Measurements from ENCODE around the gene CCDC50.

Gene CCDC50

DNA sequence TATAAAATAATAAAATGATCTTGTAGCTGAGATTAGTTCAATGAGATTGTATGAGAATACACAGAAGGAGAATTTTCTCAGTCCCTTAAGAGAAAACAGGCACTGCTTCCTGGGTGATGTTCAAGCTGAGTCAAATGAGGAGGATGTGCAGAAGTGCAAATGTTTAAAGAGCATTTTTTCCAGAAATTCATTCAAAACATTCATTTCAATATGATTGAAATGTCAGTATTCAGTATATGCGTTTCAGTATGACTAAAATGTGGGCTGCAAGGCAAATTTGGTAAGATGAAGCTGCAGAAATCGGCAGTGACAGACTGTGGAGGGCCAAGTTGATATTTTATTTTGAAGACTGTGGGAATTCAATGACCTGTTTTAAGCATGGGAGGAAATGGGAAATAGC, 112.5 kb downstream of the CCDC50 start:
- H4K20me1 ChIP-seq (ENCODE audit: insufficient read depth, low read length, poor library complexity, severe bottlenecking), result no peaks in the 10 kb centered on the region
- no peaks in the 10 kb centered on the region for H3K9me2 ChIP-seq (replicated peaks; ENCODE audit: low read depth, low read length)
- no peaks in the 10 kb centered on the region for H3K79me2 ChIP-seq (ENCODE audit: insufficient read depth, low read length)
- H3F3A ChIP-seq (ENCODE audit: low read depth), result no peaks in the 10 kb centered on the region
- no peak overlapping the region for H2AFZ ChIP-seq (ENCODE audit: low read length)
- H3K4me2 ChIP-seq (ENCODE audit: low read depth, low read length, poor library complexity, severe bottlenecking), result no peak overlapping the region
- no peaks in the 10 kb centered on the region for H3K9me3 ChIP-seq (ENCODE audit: insufficient read depth, low read depth, low read length)
- no peaks in the 10 kb centered on the region for H3K36me3 ChIP-seq (ENCODE audit: insufficient read depth, low read length)
- H3K9ac ChIP-seq (ENCODE audit: low read depth, low read length, poor library complexity, severe bottlenecking), result no peak overlapping the region
- TF ChIP-seq EZH2phosphoT487 (IDR thresholded peaks at IDR 0.05; ENCODE audit: borderline replicate concordance) (no peak), CTCF (conservative IDR thresholded peaks at IDR 0.05; ENCODE audit: low read length) (no peak)
- H3K27me3 ChIP-seq (ENCODE audit: insufficient read depth, low read length, poor library complexity, severe bottlenecking), result no peaks in the 10 kb centered on the region
- H3K4me1 ChIP-seq (ENCODE audit: insufficient read depth, low read length, poor library complexity, severe bottlenecking), result no peaks in the 10 kb centered on the region
- no peak overlapping the region for H3K4me3 ChIP-seq (ENCODE audit: low read length, poor library complexity, severe bottlenecking)

DNA sequence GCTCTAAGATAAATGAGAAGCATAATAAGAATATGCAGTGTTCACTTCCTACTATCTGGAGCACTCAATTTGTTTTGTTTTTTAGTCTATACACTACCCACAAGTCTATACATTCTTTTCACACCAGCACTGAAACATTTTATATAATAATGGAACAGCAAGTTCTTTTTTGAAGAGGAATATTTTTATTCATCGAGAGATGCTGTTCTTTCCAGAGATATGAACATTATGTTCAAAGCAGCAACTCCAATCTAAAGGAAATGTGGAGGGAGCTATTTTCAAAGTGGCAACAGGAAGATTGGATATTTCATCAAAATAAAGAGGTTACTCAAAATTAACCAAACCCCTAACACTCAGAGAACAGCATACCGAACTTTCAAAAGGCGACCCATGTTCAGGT, 115.4 kb downstream of the CCDC50 start:
- Histone ChIP-seq H2AFZ (ENCODE audit: low read length) (no peak overlapping the region), H3K4me1 (ENCODE audit: insufficient read depth, low read length, poor library complexity, severe bottlenecking) (no peaks in the 10 kb centered on the region), H3K4me2 (ENCODE audit: low read depth, low read length, poor library complexity, severe bottlenecking) (no peak overlapping the region), H3K79me2 (ENCODE audit: insufficient read depth, low read length) (no peaks in the 10 kb centered on the region), H3K9ac (ENCODE audit: low read depth, low read length, poor library complexity, severe bottlenecking) (no peak overlapping the region), H3K9me2 (replicated peaks; ENCODE audit: low read depth, low read length) (no peaks in the 10 kb centered on the region), H3K27me3 (ENCODE audit: insufficient read depth, low read length, poor library complexity, severe bottlenecking) (no peaks in the 10 kb centered on the region), H3K36me3 (ENCODE audit: insufficient read depth, low read length) (no peaks in the 10 kb centered on the region), H3F3A (ENCODE audit: low read depth) (no peaks in the 10 kb centered on the region), H3K9me3 (ENCODE audit: insufficient read depth, low read depth, low read length) (no peaks in the 10 kb centered on the region), H4K20me1 (ENCODE audit: insufficient read depth, low read length, poor library complexity, severe bottlenecking) (no peaks in the 10 kb centered on the region), H3K4me3 (ENCODE audit: low read length, poor library complexity, severe bottlenecking) (no peak overlapping the region)
- no peak for TF ChIP-seq CTCF (conservative IDR thresholded peaks at IDR 0.05; ENCODE audit: low read length)
- TF ChIP-seq EZH2phosphoT487 (IDR thresholded peaks at IDR 0.05; ENCODE audit: borderline replicate concordance), result no peak

Measured in Loucy (cell line).